Measurements from ENCODE around the gene KSR2.

DNA sequence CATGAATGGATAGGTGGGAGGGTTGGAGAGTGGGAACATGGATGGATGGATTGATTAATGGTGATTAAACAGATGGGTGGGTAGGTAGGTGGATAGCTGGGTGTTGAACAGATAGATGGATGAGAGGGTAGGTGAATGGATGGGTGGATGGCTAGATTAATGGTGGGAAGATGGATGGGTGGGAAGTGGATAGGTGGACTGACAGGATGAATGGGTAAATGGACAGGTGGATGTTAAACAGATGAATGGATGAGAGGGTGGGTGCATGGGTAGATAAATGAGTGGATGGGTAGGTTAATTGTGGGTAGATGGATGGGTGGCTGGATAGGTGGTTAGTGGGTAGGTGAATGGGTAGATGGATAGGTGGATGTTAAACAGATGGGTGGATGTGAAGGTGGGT, 460.3 kb downstream of the KSR2 start:
- TF ChIP-seq, protein P1, sequence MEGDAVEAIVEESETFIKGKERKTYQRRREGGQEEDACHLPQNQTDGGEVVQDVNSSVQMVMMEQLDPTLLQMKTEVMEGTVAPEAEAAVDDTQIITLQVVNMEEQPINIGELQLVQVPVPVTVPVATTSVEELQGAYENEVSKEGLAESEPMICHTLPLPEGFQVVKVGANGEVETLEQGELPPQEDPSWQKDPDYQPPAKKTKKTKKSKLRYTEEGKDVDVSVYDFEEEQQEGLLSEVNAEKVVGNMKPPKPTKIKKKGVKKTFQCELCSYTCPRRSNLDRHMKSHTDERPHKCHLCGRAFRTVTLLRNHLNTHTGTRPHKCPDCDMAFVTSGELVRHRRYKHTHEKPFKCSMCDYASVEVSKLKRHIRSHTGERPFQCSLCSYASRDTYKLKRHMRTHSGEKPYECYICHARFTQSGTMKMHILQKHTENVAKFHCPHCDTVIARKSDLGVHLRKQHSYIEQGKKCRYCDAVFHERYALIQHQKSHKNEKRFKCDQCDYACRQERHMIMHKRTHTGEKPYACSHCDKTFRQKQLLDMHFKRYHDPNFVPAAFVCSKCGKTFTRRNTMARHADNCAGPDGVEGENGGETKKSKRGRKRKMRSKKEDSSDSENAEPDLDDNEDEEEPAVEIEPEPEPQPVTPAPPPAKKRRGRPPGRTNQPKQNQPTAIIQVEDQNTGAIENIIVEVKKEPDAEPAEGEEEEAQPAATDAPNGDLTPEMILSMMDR (conservative IDR thresholded peaks at IDR 0.05; ENCODE audit: low read depth, low read length): no peak
- TF ChIP-seq MAFK (IDR thresholded peaks at IDR 0.05; ENCODE audit: low read depth, low read length) (no peak), CHD1 (IDR thresholded peaks at IDR 0.05; ENCODE audit: low read depth, low read length) (no peak), MXI1 (IDR thresholded peaks at IDR 0.05; ENCODE audit: borderline replicate concordance, low read depth, low read length) (no peak), FOS (IDR thresholded peaks at IDR 0.05; ENCODE audit: low read depth, low read length) (no peak), POLR2A (IDR thresholded peaks at IDR 0.05; ENCODE audit: low read depth, low read length) (no peak), RCOR1 (IDR thresholded peaks at IDR 0.05; ENCODE audit: insufficient replicate concordance, low read length) (no peak), SMC3 (IDR thresholded peaks at IDR 0.05; ENCODE audit: low read depth, low read length) (no peak), RAD21 (IDR thresholded peaks at IDR 0.05; ENCODE audit: low read length) (no peak), RFX5 (IDR thresholded peaks at IDR 0.05; ENCODE audit: low read depth, low read length) (no peak)
- TF ChIP-seq, protein P2, sequence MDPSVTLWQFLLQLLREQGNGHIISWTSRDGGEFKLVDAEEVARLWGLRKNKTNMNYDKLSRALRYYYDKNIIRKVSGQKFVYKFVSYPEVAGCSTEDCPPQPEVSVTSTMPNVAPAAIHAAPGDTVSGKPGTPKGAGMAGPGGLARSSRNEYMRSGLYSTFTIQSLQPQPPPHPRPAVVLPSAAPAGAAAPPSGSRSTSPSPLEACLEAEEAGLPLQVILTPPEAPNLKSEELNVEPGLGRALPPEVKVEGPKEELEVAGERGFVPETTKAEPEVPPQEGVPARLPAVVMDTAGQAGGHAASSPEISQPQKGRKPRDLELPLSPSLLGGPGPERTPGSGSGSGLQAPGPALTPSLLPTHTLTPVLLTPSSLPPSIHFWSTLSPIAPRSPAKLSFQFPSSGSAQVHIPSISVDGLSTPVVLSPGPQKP (IDR thresholded peaks at IDR 0.05; ENCODE audit: borderline replicate concordance, low read depth, low read length): no peak

Measured in IMR-90 (cell line).